Osteoblast (primary cell): Measurements from ENCODE around the gene TGM4. TPM values are rescaled to one million over a fixed set of nuclear protein-coding genes. Genes with fewer than 3 reads are reported as not detected.

Experiments used
- DNase-seq: peaks from one replicate; pipeline ENCODE4 v3.0.0; 2011; ENCODE audit warnings: low spot score, mixed read lengths; ENCODE audit not compliant: insufficient read length; ENCODE audit errors: missing footprints
- H2AFZ ChIP-seq: 2 replicates; pipeline ENCODE4 v1.6.0; 2011; ENCODE audit warnings: mild to moderate bottlenecking, low read length
- H3K27ac ChIP-seq: 2 replicates; pipeline ENCODE4 v1.5.1; 2011; ENCODE audit warnings: mild to moderate bottlenecking, low read depth, low read length, moderate library complexity
- H3K27me3 ChIP-seq: 2 replicates; pipeline ENCODE4 v1.6.0; 2012; ENCODE audit warnings: mild to moderate bottlenecking, control low read depth, inconsistent platforms, low read length, moderate library complexity; ENCODE audit not compliant: insufficient read depth
- H3K36me3 ChIP-seq: 2 replicates; pipeline ENCODE4 v1.5.1; 2011; ENCODE audit warnings: mild to moderate bottlenecking, low read length, control low read depth, moderate library complexity; ENCODE audit not compliant: insufficient read depth
- H3K4me1 ChIP-seq: 2 replicates; pipeline ENCODE4 v1.5.1; 2011; ENCODE audit warnings: mild to moderate bottlenecking, low read length, control low read depth, moderate library complexity; ENCODE audit not compliant: insufficient read depth
- H3K4me2 ChIP-seq: 2 replicates; pipeline ENCODE4 v1.6.0; 2011; ENCODE audit warnings: mild to moderate bottlenecking, low read length; ENCODE audit not compliant: insufficient read depth
- H3K4me3 ChIP-seq: fragments of 200-600 bp; sonication (generic); 3 replicates; pipeline ENCODE4 v1.5.1; 2012; ENCODE audit warnings: mild to moderate bottlenecking, low read length, inconsistent platforms; ENCODE audit not compliant: insufficient read depth
- H3K79me2 ChIP-seq: 2 replicates; pipeline ENCODE4 v1.6.0; 2012; ENCODE audit warnings: mild to moderate bottlenecking, low read length, control low read depth, inconsistent platforms; ENCODE audit not compliant: insufficient read depth
- H3K9me3 ChIP-seq: 2 replicates; pipeline ENCODE4 v1.5.1; 2011; ENCODE audit warnings: low read depth, low read length, control low read depth
- H4K20me1 ChIP-seq: 2 replicates; pipeline ENCODE4 v1.6.0; 2012; ENCODE audit warnings: mild to moderate bottlenecking, low read length, control low read depth; ENCODE audit not compliant: insufficient read depth
- CTCF ChIP-seq: IDR thresholded peaks from 2 replicates; pipeline ENCODE4 v1.5.1; 2011; ENCODE audit warnings: mild to moderate bottlenecking, low read depth, low read length, moderate library complexity; ENCODE audit errors: extremely low read depth
- total RNA-seq: library from RNA; depleted of rRNA; stranded (reverse); fragments of >200 nt; gene quantifications from 2 replicates; pipeline ENCODE4 v1.2.3, GENCODE V29; 2012

Gene TGM4
- total RNA-seq, 1 donor, result not detected

GRCh38 chr3:44923632-44924456, 49.4 kb downstream of the TGM4 start:
- no peak for DNase-seq
- no peaks in the 10 kb centered on the region for H3K9me3 ChIP-seq
- H3K79me2 ChIP-seq, result no peaks in the 10 kb centered on the region
- no peak for TF ChIP-seq CTCF
- no peaks in the 10 kb centered on the region for H3K27me3 ChIP-seq
- H3K4me1 ChIP-seq, result no peaks in the 10 kb centered on the region
- peaks cover 7% of the 10 kb centered on the region for H3K36me3 ChIP-seq
- H3K27ac ChIP-seq, result no peak overlapping the region
- no peak overlapping the region for H3K4me2 ChIP-seq
- H2AFZ ChIP-seq, result no peak overlapping the region
- no peaks in the 10 kb centered on the region for H4K20me1 ChIP-seq
- H3K4me3 ChIP-seq, result no peak overlapping the region

- H3K9me3 ChIP-seq, result no peaks in the 10 kb centered on the region
- H3K4me2 ChIP-seq, result no peak overlapping the region
- no peak overlapping the region for H3K4me3 ChIP-seq
- H3K79me2 ChIP-seq, result no peaks in the 10 kb centered on the region
- H2AFZ ChIP-seq, result no peak overlapping the region
- peaks cover 10% of the 10 kb centered on the region for H3K36me3 ChIP-seq
- peak; percentile 64 for DNase-seq
- no peak overlapping the region for H3K27ac ChIP-seq
- no peaks in the 10 kb centered on the region for H3K27me3 ChIP-seq
- H4K20me1 ChIP-seq, result no peaks in the 10 kb centered on the region
- TF ChIP-seq CTCF, result no peak
- no peaks in the 10 kb centered on the region for H3K4me1 ChIP-seq
These were observed 50.2 kb downstream of the TGM4 start for GRCh38 chr3:44924457-44925084.

- no peak overlapping the region for H3K4me2 ChIP-seq
- no peak for DNase-seq
- H3K79me2 ChIP-seq, result no peaks in the 10 kb centered on the region
- H3K27me3 ChIP-seq, result no peaks in the 10 kb centered on the region
- H3K9me3 ChIP-seq, result no peaks in the 10 kb centered on the region
- no peak overlapping the region for H2AFZ ChIP-seq
- H3K36me3 ChIP-seq, result peaks cover 10% of the 10 kb centered on the region
- H4K20me1 ChIP-seq, result no peaks in the 10 kb centered on the region
- no peak overlapping the region for H3K4me3 ChIP-seq
- no peaks in the 10 kb centered on the region for H3K4me1 ChIP-seq
- no peak for TF ChIP-seq CTCF
- H3K27ac ChIP-seq, result no peak overlapping the region
These were observed 51.8 kb downstream of the TGM4 start for GRCh38 chr3:44926172-44926571.

GRCh38 chr3:44926921-44927320, 52.5 kb downstream of the TGM4 start:
- Histone ChIP-seq H2AFZ (no peak overlapping the region), H3K4me1 (no peaks in the 10 kb centered on the region), H3K4me2 (no peak overlapping the region), H3K4me3 (no peak overlapping the region), H4K20me1 (no peaks in the 10 kb centered on the region), H3K9me3 (no peaks in the 10 kb centered on the region), H3K79me2 (no peaks in the 10 kb centered on the region), H3K27ac (no peak overlapping the region), H3K27me3 (no peaks in the 10 kb centered on the region), H3K36me3 (peaks cover 13% of the 10 kb centered on the region)
- no peak for DNase-seq
- TF ChIP-seq CTCF, result no peak
